Pancreas (tissue), 10 donors: ENCODE data around the gene NFXL1. TPM values are rescaled to one million over a fixed set of nuclear protein-coding genes. Genes with fewer than 3 reads are reported as not detected.

Source experiments
- ATAC-seq, 4 donors: fragments of 200-7000 bp; cut with Tn5 transposase; one replicate each; pipeline versions ENCODE4 v1.8.0 to v1.9.1; 2020; ENCODE audit warnings: mild to moderate bottlenecking in 4 of 4, moderate library complexity in 4 of 4
- DNase-seq, 6 donors: peaks; one replicate each; pipeline ENCODE4 v3.0.0-alpha.2; 2020
- FAIRE-seq: peaks from 2 replicates; lab custom pipeline; 2012; peaks lifted over from hg19 to GRCh38; lab: Jason Lieb, UNC
- H3K27ac ChIP-seq, 4 donors: fragments of 200-600 bp; sonication (generic); 1 replicate in 3 of 4; 2 replicates in 1 of 4; pipeline versions ENCODE4 v1.5.0 to v1.8.0; 2020
- H3K27me3 ChIP-seq, 4 donors: fragments of 200-600 bp; one replicate each; pipeline ENCODE4 v1.8.0; 2021
- H3K36me3 ChIP-seq, 3 donors: fragments of 200-600 bp; sonication (generic) in 1 of 3; one replicate each; pipeline versions ENCODE4 v1.5.0 to v1.8.0; 2020 to 2021
- H3K4me1 ChIP-seq, 3 donors: fragments of 200-600 bp; one replicate each; pipeline ENCODE4 v1.8.0; 2021
- H3K4me3 ChIP-seq, 4 donors: fragments of 200-600 bp; sonication (generic) in 2 of 4; one replicate each; pipeline versions ENCODE4 v1.5.0 to v1.8.0; 2020 to 2021
- H3K9me3 ChIP-seq, 4 donors: fragments of 200-600 bp; one replicate each; pipeline ENCODE4 v1.8.0; 2021
- CTCF ChIP-seq, 4 donors: fragments of 200-600 bp; sonication (generic) in 3 of 4; IDR thresholded peaks; one replicate each; pipeline versions ENCODE4 v1.5.0 to v1.8.0; 2021; ENCODE audit warnings: antibody characterized with exemption in 4 of 4
- WGBS, 2 donors: extraction: QIAGEN DNeasy Blood & Tissue Kit; methylation state at CpG; one replicate each; pipeline ENCODE4 v1.1.7; 2013; 5-methylcytosine and 5-hydroxymethylcytosine counted together
- intact Hi-C, 3 donors: fragments of 100-400 bp; cut with DNase I; formaldehyde crosslinking; loops; one replicate each; pipeline versions ENCODE4 v1.11.1 to v1.14.2; 2022
- polyA plus RNA-seq, 2 donors: library from polyadenylated mRNA; stranded (reverse); fragments of 200-250 nt; gene quantifications; one replicate each; pipeline ENCODE4 v1.2.3, GENCODE V29; 2013
- total RNA-seq, 6 donors: library from RNA; stranded (reverse); fragmentation: NEBNext Ultra II Directional in 4 of 6; extraction: Animal tissue kit (Norgen Biotek cat#: 25700) in 4 of 6; gene quantifications; one replicate each; pipeline versions ENCODE4 v1.2.1 to v1.2.4, GENCODE V29; 2021 to 2023
- donor health status: healthy with polysubstance abuse.
- donor health status: DM: no; HTN: no; CAD: no; lungs with moderate emphysema.
- donor health status: DM: no; HTN: no; CAD: no.
- donor health status: control.
- donor health status: control.
- donor health status: Bipolar disorder and iron deficiency.
- donor health status: DM: yes; HTN: yes; CAD: no.
- donor health status: DM: no; HTN: no; CAD: no.
- donor health status: DM: no; HTN: no; CAD: no.
- donor health status: DM: yes; HTN: yes; CAD: no.

Gene NFXL1
- total and polyA plus RNA-seq, 8 donors: 7.5 to 11.5 (median 9.7) TPM

GRCh38 chr4:47942081-47942819 lies 27.9 kb upstream of the NFXL1 start:
- ATAC-seq (no peak), DNase-seq (no peak), FAIRE-seq (no peak)
- Histone ChIP-seq H3K4me1 (peaks cover 0 to 6% (median 0%) of the 10 kb centered on the region in 3 donors), H3K36me3 (no peaks in the 10 kb centered on the region), H3K9me3 (no peaks in the 10 kb centered on the region), H3K4me3 (no peak overlapping the region), H3K27me3 (no peaks in the 10 kb centered on the region), H3K27ac (no peak overlapping the region)
- 86 to 91% methylated on average over 10 of the region's 10 CpGs for WGBS, 2 donors
- intact Hi-C loops: loop anchor here in 1 of 3 donors (10.0 kb wide), 1 partner anchor 267 kb away; no protein-coding TSS in a partner anchor
- no peak for TF ChIP-seq CTCF (IDR thresholded peaks at IDR 0.05)

- H3K27me3 ChIP-seq: no peaks in the 10 kb centered on the region
- FAIRE-seq: no peak
- no peaks in the 10 kb centered on the region for H3K36me3 ChIP-seq
- peaks cover 0 to 6% (median 0%) of the 10 kb centered on the region in 3 donors for H3K4me1 ChIP-seq
- no peak for DNase-seq
- H3K4me3 ChIP-seq: no peak overlapping the region
- H3K9me3 ChIP-seq: no peaks in the 10 kb centered on the region
- 34% methylated on average over 5 of the region's 5 CpGs for WGBS, 2 donors
- peak; percentile 27 to 71 (median 65) for ATAC-seq
- TF ChIP-seq CTCF (IDR thresholded peaks at IDR 0.05): no peak
- intact Hi-C loops: no loop called here
- H3K27ac ChIP-seq: no peak overlapping the region
Measured at GRCh38 chr4:47939456-47939855, 25.1 kb upstream of the NFXL1 start.

GRCh38 chr4:47936336-47936735 lies 22.0 kb upstream of the NFXL1 start:
- Histone ChIP-seq H3K36me3 (no peaks in the 10 kb centered on the region), H3K9me3 (no peaks in the 10 kb centered on the region), H3K27me3 (no peaks in the 10 kb centered on the region), H3K4me3 (no peak overlapping the region), H3K27ac (no peak overlapping the region), H3K4me1 (peaks cover 0 to 7% (median 2%) of the 10 kb centered on the region in 3 donors)
- 92 to 96% methylated on average over 6 of the region's 6 CpGs for WGBS, 2 donors
- intact Hi-C loops: no loop called here
- ATAC-seq (no peak), DNase-seq (no peak), FAIRE-seq (no peak)
- no peak for TF ChIP-seq CTCF (IDR thresholded peaks at IDR 0.05)

GRCh38 chr4:47933840-47934239 lies 19.5 kb upstream of the NFXL1 start:
- Histone ChIP-seq H3K36me3 (no peaks in the 10 kb centered on the region), H3K27me3 (no peaks in the 10 kb centered on the region), H3K27ac (no peak overlapping the region), H3K4me3 (no peak overlapping the region), H3K9me3 (no peaks in the 10 kb centered on the region), H3K4me1 (peaks cover 4 to 7% (median 6%) of the 10 kb centered on the region in 3 donors)
- DNase-seq: no peak
- ATAC-seq: peak; percentile 75 to 94 (median 89)
- intact Hi-C loops: no loop called here
- peak; percentile 96 for FAIRE-seq
- peak in 3 of 4 donors; percentile 25 to 48 (median 45) for TF ChIP-seq CTCF (IDR thresholded peaks at IDR 0.05)
- 0 to 1% methylated on average over 4 of the region's 4 CpGs for WGBS, 2 donors
